ENCODE results near the gene C1QTNF7. TPM values are rescaled to one million over a fixed set of nuclear protein-coding genes. Genes with fewer than 3 reads are reported as not detected.
A peak's percentile ranks its signal among the peaks of the same experiment; 100 is the strongest.

The C1QTNF7 gene
- total RNA-seq, 1 experiment from 2014 or later: not detected

GRCh38 chr4:15396157-15396800 is 31.6 kb upstream of the C1QTNF7 start:
- Histone ChIP-seq H3K27ac (ENCODE audit: low read depth, low read length) (no peak overlapping the region), H3K4me3 (replicated peaks in 1 of 2; ENCODE audit: low read depth in 1 of 2, low read length in 2 of 2) (no peak overlapping the region)
- POLR2A ChIA-PET: no interaction called here

More at GRCh38 chr4:15396157-15396800, 31.6 kb upstream of the C1QTNF7 start:
- Histone ChIP-seq H3K36me3 (ENCODE audit: control insufficient read depth in 1 of 2, insufficient read depth in 2 of 2, low read length in 2 of 2) (no peaks in the 10 kb centered on the region), H3K4me1 (ENCODE audit: control insufficient read depth in 1 of 2, insufficient read depth in 2 of 2, low read length in 2 of 2) (peaks cover 0 to 9% of the 10 kb centered on the region in 2 experiments; a peak in 3 of 4 replicates), H3K9me2 (ENCODE audit: insufficient read depth) (no peaks in the 10 kb centered on the region), H3K9me3 (ENCODE audit: control insufficient read depth in 1 of 2, insufficient read depth in 1 of 2, low read depth in 1 of 2, low read length in 2 of 2) (no peaks in the 10 kb centered on the region), H2AFZ (ENCODE audit: low read depth, low read length, poor library complexity, severe bottlenecking) (no peak overlapping the region), H4K20me1 (ENCODE audit: insufficient read depth) (no peaks in the 10 kb centered on the region), H3K9ac (ENCODE audit: low read length) (no peak overlapping the region), H3K27me3 (ENCODE audit: insufficient read depth, low read length) (no peaks in the 10 kb centered on the region), H3K4me2 (ENCODE audit: low read length) (no peak overlapping the region), H3K79me2 (ENCODE audit: insufficient read depth, low read length) (no peaks in the 10 kb centered on the region)
- ATAC-seq (peak; percentile 95), DNase-seq (ENCODE audit: low read depth, low spot score) (peak; percentile 34)
- intact Hi-C loops (cut with micrococcal nuclease): loop anchor here (1.0 to 2.0 kb wide), 2 partner anchors 158 to 165 kb away; no protein-coding TSS in a partner anchor
- CTCF ChIA-PET: interaction anchor here (0.6 to 1.3 kb wide), 10 partner anchors 12 to 353 kb away, joined by 3 to 7 read pairs (median 3); no protein-coding TSS in a partner anchor
- RAD21 ChIA-PET (ENCODE audit: low non-redundant PET in 1 of 2, low total read pairs in 2 of 2, uncharacterized antibody in 2 of 2, unreplicated experiment in 2 of 2): no interaction called here
- TF ChIP-seq CTCF (IDR thresholded peaks at IDR 0.05 in 2 of 3, conservative IDR thresholded peaks at IDR 0.05 in 1 of 3; ENCODE audit: borderline replicate concordance in 1 of 3, insufficient read depth in 1 of 3, low read depth in 2 of 3, low read length in 2 of 3) (peak; percentile 47 to 84 (median 76); a peak in 5 of 6 replicates), ELF1 (IDR thresholded peaks at IDR 0.05; ENCODE audit: borderline replicate concordance, low read depth) (no peak), RAD21 (IDR thresholded peaks at IDR 0.05; ENCODE audit: low read depth) (peak; percentile 67), POLR2AphosphoS5 (IDR thresholded peaks at IDR 0.05; ENCODE audit: low read depth, low read length) (no peak), JUND (IDR thresholded peaks at IDR 0.05) (no peak)
- no TSS peak for BruUV-seq (replicated peaks)
